HG02571 (cell line): ENCODE data around the gene CYP26C1.

Source experiments
- ATAC-seq: cut with Tn5 transposase; IDR thresholded peaks from one replicate; pipeline ENCODE4 v1.9.1; 2021; ENCODE audit warnings: mild to moderate bottlenecking, moderate library complexity; ENCODE audit not compliant: unreplicated experiment

The CYP26C1 gene

GRCh38 chr10:93103953-93104352 is 43.4 kb downstream of the CYP26C1 start:
- ATAC-seq, result no peak

- ATAC-seq, result peak; percentile 51
Observed at GRCh38 chr10:93106631-93107072, 46.1 kb downstream of the CYP26C1 start.

- peak; percentile 65 for ATAC-seq
Observed at GRCh38 chr10:93110472-93111146, 50.0 kb downstream of the CYP26C1 start.

GRCh38 chr10:93113042-93113441 is 52.4 kb downstream of the CYP26C1 start:
- ATAC-seq, result no peak

- ATAC-seq, result no peak
Observed at GRCh38 chr10:93115661-93116383, 55.2 kb downstream of the CYP26C1 start.
